ENCODE data around the gene NUCB2. TPM values are rescaled to one million over a fixed set of nuclear protein-coding genes. Genes with fewer than 3 reads are reported as not detected.
A peak's percentile ranks its signal among the peaks of the same experiment; 100 is the strongest.
"Not testable (repeated sequence)": the region's sequence is repeated elsewhere in the genome, so short reads cannot be mapped to it uniquely, and the experiment has no call there.

Gene NUCB2
- polyA plus RNA-seq, 3 donors from 2014 or later, result 157 to 180 (median 169) TPM

- no peak overlapping the region for H3K4me3 Mint-ChIP-seq
- H3K27ac Mint-ChIP-seq, result no peak overlapping the region
- H3K36me3 Mint-ChIP-seq, result no peaks in the 10 kb centered on the region
- DNase-seq, result no peak
- H3K9me3 Mint-ChIP-seq, result no peaks in the 10 kb centered on the region
- peaks cover 0 to 3% (median 1%) of the 10 kb centered on the region in 3 donors for H3K27me3 Mint-ChIP-seq (ENCODE audit: low read depth in 3 of 3)
- no peaks in the 10 kb centered on the region for H3K4me1 Mint-ChIP-seq
Observed at GRCh38 chr11:17256512-17256911, 20.0 kb upstream of the NUCB2 start.

GRCh38 chr11:17257196-17257595 is 19.3 kb upstream of the NUCB2 start:
- no peak for DNase-seq
- no peaks in the 10 kb centered on the region for H3K9me3 Mint-ChIP-seq
- no peaks in the 10 kb centered on the region for H3K4me1 Mint-ChIP-seq
- H3K4me3 Mint-ChIP-seq, result no peak overlapping the region
- peaks cover 0 to 3% (median 0%) of the 10 kb centered on the region in 3 donors for H3K27me3 Mint-ChIP-seq (ENCODE audit: low read depth in 3 of 3)
- H3K27ac Mint-ChIP-seq, result no peak overlapping the region
- H3K36me3 Mint-ChIP-seq, result no peaks in the 10 kb centered on the region

- no peaks in the 10 kb centered on the region for H3K36me3 Mint-ChIP-seq
- peaks cover 0 to 3% (median 0%) of the 10 kb centered on the region in 3 donors for H3K27me3 Mint-ChIP-seq (ENCODE audit: low read depth in 3 of 3)
- no peaks in the 10 kb centered on the region for H3K9me3 Mint-ChIP-seq
- peak overlapping the region in 1 of 6 donors; percentile 5 for H3K27ac Mint-ChIP-seq
- H3K4me3 Mint-ChIP-seq, result no peak overlapping the region
- no peaks in the 10 kb centered on the region for H3K4me1 Mint-ChIP-seq
- no peak for DNase-seq
Observed at GRCh38 chr11:17258670-17259069, 17.9 kb upstream of the NUCB2 start.

- H3K4me1 Mint-ChIP-seq, result no peaks in the 10 kb centered on the region
- H3K27ac Mint-ChIP-seq, result no peak overlapping the region
- H3K9me3 Mint-ChIP-seq, result no peaks in the 10 kb centered on the region
- no peak overlapping the region for H3K4me3 Mint-ChIP-seq
- no peak for DNase-seq
- H3K36me3 Mint-ChIP-seq, result no peaks in the 10 kb centered on the region
- H3K27me3 Mint-ChIP-seq (ENCODE audit: low read depth in 3 of 3), result peaks cover 0 to 5% (median 0%) of the 10 kb centered on the region in 3 donors
Observed at GRCh38 chr11:17259519-17259918, 17.0 kb upstream of the NUCB2 start.

GRCh38 chr11:17260020-17260419 is 16.5 kb upstream of the NUCB2 start:
- peaks cover 0 to 5% (median 0%) of the 10 kb centered on the region in 3 donors for H3K27me3 Mint-ChIP-seq (ENCODE audit: low read depth in 3 of 3)
- no peak overlapping the region for H3K27ac Mint-ChIP-seq
- H3K4me1 Mint-ChIP-seq, result no peaks in the 10 kb centered on the region
- no peaks in the 10 kb centered on the region for H3K9me3 Mint-ChIP-seq
- no peaks in the 10 kb centered on the region for H3K36me3 Mint-ChIP-seq
- no peak for DNase-seq
- H3K4me3 Mint-ChIP-seq, result no peak overlapping the region

- H3K27ac Mint-ChIP-seq, result no peak overlapping the region
- no peak overlapping the region for H3K4me3 Mint-ChIP-seq
- peaks cover 0 to 6% (median 0%) of the 10 kb centered on the region in 3 donors for H3K27me3 Mint-ChIP-seq (ENCODE audit: low read depth in 3 of 3)
- H3K9me3 Mint-ChIP-seq, result no peaks in the 10 kb centered on the region
- H3K4me1 Mint-ChIP-seq, result peaks cover under 1 to 2% of the 10 kb centered on the region in 2 donors
- no peaks in the 10 kb centered on the region for H3K36me3 Mint-ChIP-seq
- no peak for DNase-seq
Observed at GRCh38 chr11:17263769-17264168, 12.8 kb upstream of the NUCB2 start.

- no peak overlapping the region for H3K4me3 Mint-ChIP-seq
- H3K4me1 Mint-ChIP-seq, result peaks cover 2 to 5% of the 10 kb centered on the region in 2 donors
- no peak overlapping the region for H3K27ac Mint-ChIP-seq
- no peaks in the 10 kb centered on the region for H3K36me3 Mint-ChIP-seq
- peaks cover 0 to 4% (median 0%) of the 10 kb centered on the region in 3 donors for H3K27me3 Mint-ChIP-seq (ENCODE audit: low read depth in 3 of 3)
- no peaks in the 10 kb centered on the region for H3K9me3 Mint-ChIP-seq
- DNase-seq, result no peak
Observed at GRCh38 chr11:17266781-17267180, 9.8 kb upstream of the NUCB2 start.

GRCh38 chr11:17267576-17267975 is 9.0 kb upstream of the NUCB2 start:
- no peak for DNase-seq
- H3K9me3 Mint-ChIP-seq, result no peaks in the 10 kb centered on the region
- H3K27ac Mint-ChIP-seq, result no peak overlapping the region

GRCh38 chr11:17268500-17268899 is 8.0 kb upstream of the NUCB2 start:
- not testable (repeated sequence) for H3K4me3 Mint-ChIP-seq, H3K36me3 Mint-ChIP-seq

More at GRCh38 chr11:17267576-17267975, 9.0 kb upstream of the NUCB2 start:
- Mint-ChIP-seq H3K4me1 (peaks cover 2 to 5% of the 10 kb centered on the region in 2 donors), H3K27me3 (ENCODE audit: low read depth in 3 of 3) (peaks cover 0 to 4% (median 0%) of the 10 kb centered on the region in 3 donors), H3K4me3 (no peak overlapping the region), H3K36me3 (no peaks in the 10 kb centered on the region)

GRCh38 chr11:17268902-17269301 is 7.6 kb upstream of the NUCB2 start:
- H3K4me3 Mint-ChIP-seq, result peak overlapping the region in 1 of 5 donors; percentile 30
- no peaks in the 10 kb centered on the region for H3K9me3 Mint-ChIP-seq
- no peak for DNase-seq
- no peak overlapping the region for H3K27ac Mint-ChIP-seq
- H3K36me3 Mint-ChIP-seq, result no peaks in the 10 kb centered on the region
- peaks cover 0 to 2% (median 0%) of the 10 kb centered on the region in 3 donors for H3K27me3 Mint-ChIP-seq (ENCODE audit: low read depth in 3 of 3)
- peaks cover 2 to 5% of the 10 kb centered on the region in 2 donors for H3K4me1 Mint-ChIP-seq

More at GRCh38 chr11:17268500-17268899, 8.0 kb upstream of the NUCB2 start:
- not testable (repeated sequence) for H3K27me3 Mint-ChIP-seq (ENCODE audit: low read depth in 3 of 3); H3K4me1 Mint-ChIP-seq; H3K9me3 Mint-ChIP-seq; DNase-seq; H3K27ac Mint-ChIP-seq

- Mint-ChIP-seq H3K27ac (no peak overlapping the region), H3K4me3 (no peak overlapping the region), H3K9me3 (no peaks in the 10 kb centered on the region), H3K36me3 (no peaks in the 10 kb centered on the region), H3K4me1 (peaks cover 24 to 33% of the 10 kb centered on the region in 2 donors), H3K27me3 (ENCODE audit: low read depth in 3 of 3) (peaks cover 4 to 14% (median 11%) of the 10 kb centered on the region in 3 donors)
- no peak for DNase-seq
Observed at GRCh38 chr11:17272801-17273200, 3.7 kb upstream of the NUCB2 start.

GRCh38 chr11:17273211-17273610 is 3.3 kb upstream of the NUCB2 start:
- H3K27ac Mint-ChIP-seq, result no peak overlapping the region
- DNase-seq, result no peak
- H3K4me1 Mint-ChIP-seq, result peaks cover 28 to 36% of the 10 kb centered on the region in 2 donors
- no peaks in the 10 kb centered on the region for H3K9me3 Mint-ChIP-seq
- H3K27me3 Mint-ChIP-seq (ENCODE audit: low read depth in 3 of 3), result peaks cover 4 to 14% (median 11%) of the 10 kb centered on the region in 3 donors
- H3K4me3 Mint-ChIP-seq, result no peak overlapping the region
- H3K36me3 Mint-ChIP-seq, result no peaks in the 10 kb centered on the region

GRCh38 chr11:17273668-17274282 is 2.8 kb upstream of the NUCB2 start:
- Mint-ChIP-seq H3K27me3 (ENCODE audit: low read depth in 3 of 3) (peaks cover 4 to 14% (median 11%) of the 10 kb centered on the region in 3 donors), H3K9me3 (no peaks in the 10 kb centered on the region), H3K4me3 (no peak overlapping the region), H3K27ac (no peak overlapping the region), H3K4me1 (peaks cover 32 to 39% of the 10 kb centered on the region in 2 donors), H3K36me3 (no peaks in the 10 kb centered on the region)
- no peak for DNase-seq

- peak overlapping the region; percentile 75 to 96 (median 83) for H3K4me3 Mint-ChIP-seq
- peaks cover 4 to 14% (median 11%) of the 10 kb centered on the region in 3 donors for H3K27me3 Mint-ChIP-seq (ENCODE audit: low read depth in 3 of 3)
- H3K9me3 Mint-ChIP-seq, result no peaks in the 10 kb centered on the region
- peaks cover 30 to 35% of the 10 kb centered on the region in 2 donors for H3K4me1 Mint-ChIP-seq
- no peaks in the 10 kb centered on the region for H3K36me3 Mint-ChIP-seq
- no peak for DNase-seq
- peak overlapping the region; percentile 58 to 95 (median 82) for H3K27ac Mint-ChIP-seq
Observed at GRCh38 chr11:17275400-17276235, 921 bp upstream of the NUCB2 start.

Data from immature natural killer cell (primary cell).